Calu3 (cell line): Measurements from ENCODE around the gene AIG1. TPM values are rescaled to one million over a fixed set of nuclear protein-coding genes. Genes with fewer than 3 reads are reported as not detected.

ENCODE experiments used
- BruUV-seq: library from RNA; stranded (reverse); fragments of 400-500 nt; replicated peaks from 2 replicates; lab custom pipeline; 2021; lab: Mats Ljungman, UMichigan
- CTCF ChIA-PET: fragments of 300-600 bp; sonication (Branson Sonifier 250); formaldehyde crosslinking; loops from one replicate; lab custom pipeline; 2022; ENCODE audit warnings: antibody characterized with exemption; lab: Charles Lee
- DNase-seq: peaks from one replicate; pipeline ENCODE4 v3.0.0; 2022
- H3K27ac Mint-ChIP-seq: one replicate; pipeline ENCODE4 v1.8.0; 2022; ENCODE audit warnings: mixed read lengths; ENCODE audit not compliant: unreplicated experiment
- H3K27me3 Mint-ChIP-seq: one replicate; pipeline ENCODE4 v1.8.0; 2022; ENCODE audit warnings: mixed read lengths; ENCODE audit not compliant: unreplicated experiment
- H3K36me3 Mint-ChIP-seq: one replicate; pipeline ENCODE4 v1.8.0; 2022; ENCODE audit warnings: mild to moderate bottlenecking, moderate library complexity, mixed read lengths; ENCODE audit not compliant: insufficient read depth, unreplicated experiment
- H3K4me1 Mint-ChIP-seq: one replicate; pipeline ENCODE4 v1.8.0; 2022; ENCODE audit warnings: mild to moderate bottlenecking, low read depth, mixed read lengths; ENCODE audit not compliant: unreplicated experiment
- H3K4me3 Mint-ChIP-seq: one replicate; pipeline ENCODE4 v1.8.0; 2022; ENCODE audit warnings: mild to moderate bottlenecking, low read depth, moderate library complexity, mixed read lengths; ENCODE audit not compliant: unreplicated experiment
- H3K9me3 Mint-ChIP-seq: one replicate; pipeline ENCODE4 v1.8.0; 2022; ENCODE audit warnings: low read depth, mixed read lengths; ENCODE audit not compliant: unreplicated experiment
- intact Hi-C: fragments of 100-400 bp; cut with micrococcal nuclease; formaldehyde crosslinking; loops from one replicate; pipeline ENCODE4 v1.10.0; 2022; ENCODE audit not compliant: unreplicated experiment
- total RNA-seq: library from RNA; stranded (reverse); gene quantifications from 2 replicates; pipeline ENCODE4 v1.2.3, GENCODE V29; 2022
- TF ChIP-seq, protein P1 (sequence below): fragments of 200-600 bp; IDR thresholded peaks from one replicate; pipeline ENCODE4 v1.8.0; 2022; ENCODE audit warnings: antibody characterized with exemption; ENCODE audit not compliant: unreplicated experiment

The AIG1 gene
- total RNA-seq, 1 experiment from 2014 or later: 57.2 TPM

DNA sequence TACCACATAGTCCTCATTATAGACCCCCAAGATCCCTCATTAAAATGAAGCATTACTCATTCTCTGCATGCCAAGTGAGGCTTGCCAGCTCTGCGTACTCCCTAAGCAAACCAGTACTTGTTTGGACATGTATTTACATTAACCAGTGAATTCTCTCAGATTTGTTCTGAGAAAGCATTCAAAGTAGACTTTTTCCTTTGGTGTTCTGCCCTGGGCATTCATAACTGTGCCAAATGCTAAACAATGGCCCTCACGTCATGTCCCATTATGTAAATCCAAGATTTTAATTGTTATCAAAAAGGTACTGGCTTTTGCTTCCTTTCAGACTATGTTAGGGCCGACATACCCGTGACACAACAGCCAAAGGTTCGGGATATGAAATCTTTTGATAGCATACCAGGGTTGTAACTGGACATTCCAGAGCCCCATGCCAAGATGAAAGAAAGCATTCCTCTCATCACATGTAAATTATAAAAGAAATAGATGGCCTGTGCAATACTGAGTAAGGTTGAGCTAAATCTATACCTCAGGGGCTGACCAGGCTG lies 225.6 kb downstream of the AIG1 start:
- no peaks in the 10 kb centered on the region for H3K4me1 Mint-ChIP-seq
- no peaks in the 10 kb centered on the region for H3K36me3 Mint-ChIP-seq
- no peak for DNase-seq
- no peak overlapping the region for H3K27ac Mint-ChIP-seq
- TF ChIP-seq, protein P1, sequence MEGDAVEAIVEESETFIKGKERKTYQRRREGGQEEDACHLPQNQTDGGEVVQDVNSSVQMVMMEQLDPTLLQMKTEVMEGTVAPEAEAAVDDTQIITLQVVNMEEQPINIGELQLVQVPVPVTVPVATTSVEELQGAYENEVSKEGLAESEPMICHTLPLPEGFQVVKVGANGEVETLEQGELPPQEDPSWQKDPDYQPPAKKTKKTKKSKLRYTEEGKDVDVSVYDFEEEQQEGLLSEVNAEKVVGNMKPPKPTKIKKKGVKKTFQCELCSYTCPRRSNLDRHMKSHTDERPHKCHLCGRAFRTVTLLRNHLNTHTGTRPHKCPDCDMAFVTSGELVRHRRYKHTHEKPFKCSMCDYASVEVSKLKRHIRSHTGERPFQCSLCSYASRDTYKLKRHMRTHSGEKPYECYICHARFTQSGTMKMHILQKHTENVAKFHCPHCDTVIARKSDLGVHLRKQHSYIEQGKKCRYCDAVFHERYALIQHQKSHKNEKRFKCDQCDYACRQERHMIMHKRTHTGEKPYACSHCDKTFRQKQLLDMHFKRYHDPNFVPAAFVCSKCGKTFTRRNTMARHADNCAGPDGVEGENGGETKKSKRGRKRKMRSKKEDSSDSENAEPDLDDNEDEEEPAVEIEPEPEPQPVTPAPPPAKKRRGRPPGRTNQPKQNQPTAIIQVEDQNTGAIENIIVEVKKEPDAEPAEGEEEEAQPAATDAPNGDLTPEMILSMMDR: no peak
- intact Hi-C loops: no loop called here
- BruUV-seq: no TSS peak
- H3K27me3 Mint-ChIP-seq: no peaks in the 10 kb centered on the region
- CTCF ChIA-PET: no interaction called here
- no peak overlapping the region for H3K4me3 Mint-ChIP-seq
- no peaks in the 10 kb centered on the region for H3K9me3 Mint-ChIP-seq

DNA sequence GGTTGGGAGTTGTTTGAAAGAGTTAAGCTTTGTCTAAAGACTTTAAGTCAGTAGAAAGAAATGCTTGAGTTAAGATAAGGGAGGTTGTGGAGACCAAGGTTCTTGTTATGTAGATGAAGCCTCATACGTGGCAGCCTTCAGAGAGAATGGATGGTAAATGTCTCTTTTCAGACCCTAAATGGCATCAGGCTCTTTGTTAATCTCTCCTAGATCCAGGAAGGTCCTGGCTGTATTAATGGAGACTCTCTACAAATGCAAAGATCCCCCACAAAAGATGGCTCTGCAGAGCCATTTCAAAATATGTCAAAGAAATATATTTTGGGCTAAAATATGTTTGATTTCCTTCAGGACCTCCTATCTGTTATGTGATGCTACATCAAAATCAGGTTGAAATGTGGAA lies 228.2 kb downstream of the AIG1 start:
- Mint-ChIP-seq H3K27me3 (no peaks in the 10 kb centered on the region), H3K9me3 (no peaks in the 10 kb centered on the region), H3K36me3 (no peaks in the 10 kb centered on the region), H3K4me1 (no peaks in the 10 kb centered on the region), H3K4me3 (no peak overlapping the region), H3K27ac (no peak overlapping the region)
- CTCF ChIA-PET: no interaction called here
- TF ChIP-seq, protein P1: no peak
- no peak for DNase-seq
- BruUV-seq: no TSS peak
- intact Hi-C loops: no loop called here

DNA sequence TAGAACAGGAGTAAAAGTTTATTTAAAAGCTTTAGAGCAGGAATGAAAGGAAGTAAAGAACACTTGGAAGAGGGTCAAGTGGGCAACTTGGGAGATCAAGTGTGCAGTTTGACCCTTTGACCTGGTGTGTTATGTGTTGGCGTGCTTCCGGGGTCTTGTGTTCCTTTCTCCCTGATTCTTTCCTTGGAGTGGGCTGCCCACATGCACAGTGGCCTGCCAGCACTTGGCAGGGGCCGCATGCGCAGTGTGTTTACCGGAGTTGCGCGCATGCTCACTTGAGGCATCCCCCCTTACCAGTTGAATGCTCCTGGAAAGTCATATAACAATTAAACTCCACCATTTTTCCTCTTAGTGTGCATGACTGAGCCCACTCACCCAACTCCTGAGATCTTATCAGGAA lies 229.5 kb downstream of the AIG1 start:
- intact Hi-C loops: no loop called here
- Mint-ChIP-seq H3K36me3 (no peaks in the 10 kb centered on the region), H3K9me3 (no peaks in the 10 kb centered on the region), H3K27ac (no peak overlapping the region), H3K4me3 (no peak overlapping the region), H3K4me1 (no peaks in the 10 kb centered on the region), H3K27me3 (no peaks in the 10 kb centered on the region)
- DNase-seq: no peak
- TF ChIP-seq, protein P1: no peak
- no TSS peak for BruUV-seq
- CTCF ChIA-PET: no interaction called here

DNA sequence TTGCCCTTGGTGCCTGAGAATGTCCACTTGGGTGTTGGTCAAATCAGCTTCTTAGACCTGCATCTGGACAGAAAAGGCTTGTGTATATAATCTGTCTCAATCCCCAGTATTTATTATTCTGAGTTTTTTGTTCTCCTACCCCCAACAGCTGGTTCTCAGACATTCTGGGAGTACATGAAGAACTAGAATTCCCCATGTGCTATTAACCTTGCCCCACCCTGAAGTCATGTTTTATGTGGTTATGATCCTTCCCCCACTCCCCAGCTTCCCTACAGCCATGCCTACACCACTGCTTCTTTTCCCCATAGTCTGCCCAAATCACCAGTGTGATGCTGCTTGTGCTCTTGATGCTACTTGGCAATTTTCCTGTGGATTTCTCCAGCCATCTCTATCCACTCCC lies 232.8 kb downstream of the AIG1 start:
- Mint-ChIP-seq H3K9me3 (no peaks in the 10 kb centered on the region), H3K4me3 (no peak overlapping the region), H3K27ac (no peak overlapping the region), H3K4me1 (no peaks in the 10 kb centered on the region), H3K36me3 (no peaks in the 10 kb centered on the region), H3K27me3 (no peaks in the 10 kb centered on the region)
- intact Hi-C loops: no loop called here
- CTCF ChIA-PET: no interaction called here
- TF ChIP-seq, protein P1: no peak
- BruUV-seq: no TSS peak
- DNase-seq: no peak
